ENCODE results near the gene OR2AG1. TPM values are rescaled to one million over a fixed set of nuclear protein-coding genes. Genes with fewer than 3 reads are reported as not detected.

The OR2AG1 gene
- polyA plus RNA-seq, 1 of the 3 experiments (the other 2 are of a cell fraction), result not detected

DNA sequence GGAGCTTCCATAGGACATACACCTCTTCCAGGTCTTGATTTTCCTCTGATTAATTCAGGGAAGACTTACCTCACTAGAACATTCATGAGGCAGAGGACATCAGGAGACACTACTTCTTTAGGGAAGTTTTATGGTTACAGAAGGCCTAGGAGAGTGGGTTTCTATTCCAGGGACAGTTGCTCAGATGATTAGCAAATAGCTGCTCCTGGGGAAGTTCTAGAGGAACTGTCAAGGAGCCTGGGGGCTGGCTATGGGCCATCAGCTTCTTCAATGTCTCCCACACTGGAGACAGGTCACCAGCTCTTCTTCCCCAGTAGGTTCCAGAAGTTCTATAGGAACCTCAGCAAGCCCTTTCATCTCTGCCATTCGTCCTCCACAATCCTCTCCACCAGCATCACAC, 51.2 kb downstream of the OR2AG1 start (continued):
- TF ChIP-seq SIN3A (IDR thresholded peaks at IDR 0.05; ENCODE audit: borderline replicate concordance, low read depth, low read length) (no peak), RFX5 (IDR thresholded peaks at IDR 0.05; ENCODE audit: low read length) (no peak), GATA2 (CRISPR knock-in tag; IDR thresholded peaks at IDR 0.05) (no peak), ELF1 (IDR thresholded peaks at IDR 0.05) (no peak), CHD2 (IDR thresholded peaks at IDR 0.05; ENCODE audit: low read length, partially characterized antibody) (no peak)

Other genes starting within 250 kb of the OR2AG1 start
- 7.8 and 8.6 TPM in 2 replicates for gene RRP8, start 179.4 kb upstream of the OR2AG1 start, polyA plus RNA-seq (2012; rRNA removed)
- gene ILK, start 179.2 kb upstream of the OR2AG1 start, polyA plus RNA-seq (2012; rRNA removed), result 241 and 268 TPM in 2 replicates
- 163 and 213 TPM in 2 replicates for gene TAF10, start 170.8 kb upstream of the OR2AG1 start, polyA plus RNA-seq (2012; rRNA removed)
- gene TPP1, start 163.6 kb upstream of the OR2AG1 start, polyA plus RNA-seq (2012; rRNA removed), result 94.0 and 105 TPM in 2 replicates
- 3.0 and 5.7 TPM in 2 replicates for gene DCHS1, start 127.2 kb upstream of the OR2AG1 start, polyA plus RNA-seq (2012; rRNA removed)
- gene MRPL17, start 99.7 kb upstream of the OR2AG1 start, polyA plus RNA-seq (2012; rRNA removed), result 88.3 and 88.6 TPM in 2 replicates
- gene OR2AG2, start 11.0 kb upstream of the OR2AG1 start, polyA plus RNA-seq (2012; rRNA removed), result not detected in 2 replicates
- not detected in 2 replicates for gene OR6A2, start 16.7 kb downstream of the OR2AG1 start, polyA plus RNA-seq (2012; rRNA removed)
- gene OR10A5, start 62.7 kb downstream of the OR2AG1 start, polyA plus RNA-seq (2012; rRNA removed), result not detected in 2 replicates
- not detected in 2 replicates for gene OR10A2, start 80.0 kb downstream of the OR2AG1 start, polyA plus RNA-seq (2012; rRNA removed)
- gene OR10A4, start 93.6 kb downstream of the OR2AG1 start, polyA plus RNA-seq (2012; rRNA removed), result not detected in 2 replicates
- not detected in 2 replicates for gene OR2D2, start 109.5 kb downstream of the OR2AG1 start, polyA plus RNA-seq (2012; rRNA removed)
- not detected in 2 replicates for gene OR2D3, start 138.0 kb downstream of the OR2AG1 start, polyA plus RNA-seq (2012; rRNA removed)
- gene ZNF215, start 143.4 kb downstream of the OR2AG1 start, polyA plus RNA-seq (2012; rRNA removed), result 0.15 and 0.54 TPM in 2 replicates
- gene ZNF214, start 237.3 kb downstream of the OR2AG1 start, polyA plus RNA-seq (2012; rRNA removed), result 1.4 and 2.5 TPM in 2 replicates
- gene NLRP14, start 237.5 kb downstream of the OR2AG1 start, polyA plus RNA-seq (2012; rRNA removed), result not detected in 2 replicates